Memory B cell (primary cell): ENCODE data around the gene PTRH1.
A peak's percentile ranks its signal among the peaks of the same experiment; 100 is the strongest.

ENCODE experiments used
- ATAC-seq: fragments of 150-1000 bp; cut with Tn5 transposase; 2 replicates; pipeline ENCODE4 v1.10.0; 2021; ENCODE audit warnings: low read depth, mild to moderate bottlenecking, moderate library complexity
- DNase-seq, 2 donors: peaks; one replicate each; pipeline ENCODE4 v3.0.0; 2022; ENCODE audit warnings: low spot score in 2 of 2
- H3K27ac Mint-ChIP-seq: one replicate; pipeline ENCODE4 v1.8.0; 2022; ENCODE audit warnings: mild to moderate bottlenecking, moderate library complexity, mixed read lengths
- H3K27me3 Mint-ChIP-seq: one replicate; pipeline ENCODE4 v1.8.0; 2022; ENCODE audit warnings: mixed read lengths
- H3K36me3 Mint-ChIP-seq: one replicate; pipeline ENCODE4 v1.8.0; 2022; ENCODE audit warnings: mild to moderate bottlenecking, mixed read lengths
- H3K4me1 Mint-ChIP-seq: one replicate; pipeline ENCODE4 v1.8.0; 2022; ENCODE audit warnings: mixed read lengths
- H3K4me3 Mint-ChIP-seq: one replicate; pipeline ENCODE4 v1.8.0; 2022; ENCODE audit warnings: mild to moderate bottlenecking, moderate library complexity, mixed read lengths
- H3K9me3 Mint-ChIP-seq: one replicate; pipeline ENCODE4 v1.8.0; 2022; ENCODE audit warnings: mixed read lengths

The PTRH1 gene

DNA sequence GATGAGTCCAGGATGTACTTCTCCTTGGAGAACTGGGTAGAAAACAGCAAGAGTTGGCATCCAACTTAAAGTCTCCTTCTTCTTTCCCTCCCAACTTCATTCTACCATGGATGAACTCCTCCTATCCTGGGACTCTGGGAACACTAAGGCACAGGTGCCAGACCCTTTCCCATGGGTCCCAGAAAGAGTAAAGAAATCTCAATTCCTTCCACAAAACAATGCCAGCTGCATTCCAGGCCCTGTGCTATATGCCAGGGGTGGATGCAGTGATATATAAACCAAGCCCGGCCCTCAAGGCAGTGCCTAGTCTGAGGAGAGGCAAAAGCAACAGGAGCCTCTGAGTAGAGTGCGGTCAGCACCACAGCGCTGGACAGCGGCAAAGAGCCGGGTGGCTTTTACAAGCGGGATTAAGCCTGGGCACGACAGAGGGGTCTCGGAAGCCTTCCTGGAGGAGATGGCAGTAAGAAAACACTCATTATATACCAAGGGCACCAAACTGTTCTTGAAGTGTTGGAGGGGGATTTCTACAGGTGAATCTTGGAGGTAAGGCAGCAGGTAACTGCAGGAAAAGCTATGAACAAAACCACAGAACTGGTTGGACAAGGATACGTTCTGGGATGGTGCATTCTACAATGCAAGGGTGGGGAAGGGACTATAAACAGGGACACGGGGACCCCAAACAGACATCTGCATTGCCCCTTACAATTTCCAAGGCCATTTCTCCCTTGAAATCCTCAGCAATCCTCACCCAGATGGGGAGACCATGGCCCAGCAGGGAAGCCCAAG lies 36.0 kb upstream of the PTRH1 start:
- DNase-seq, result no peak
- Mint-ChIP-seq H3K27me3 (no peaks in the 10 kb centered on the region), H3K9me3 (no peaks in the 10 kb centered on the region), H3K27ac (no peak overlapping the region), H3K36me3 (peaks cover 18% of the 10 kb centered on the region), H3K4me3 (no peak overlapping the region), H3K4me1 (peaks cover 6% of the 10 kb centered on the region)
- ATAC-seq, result no peak

DNA sequence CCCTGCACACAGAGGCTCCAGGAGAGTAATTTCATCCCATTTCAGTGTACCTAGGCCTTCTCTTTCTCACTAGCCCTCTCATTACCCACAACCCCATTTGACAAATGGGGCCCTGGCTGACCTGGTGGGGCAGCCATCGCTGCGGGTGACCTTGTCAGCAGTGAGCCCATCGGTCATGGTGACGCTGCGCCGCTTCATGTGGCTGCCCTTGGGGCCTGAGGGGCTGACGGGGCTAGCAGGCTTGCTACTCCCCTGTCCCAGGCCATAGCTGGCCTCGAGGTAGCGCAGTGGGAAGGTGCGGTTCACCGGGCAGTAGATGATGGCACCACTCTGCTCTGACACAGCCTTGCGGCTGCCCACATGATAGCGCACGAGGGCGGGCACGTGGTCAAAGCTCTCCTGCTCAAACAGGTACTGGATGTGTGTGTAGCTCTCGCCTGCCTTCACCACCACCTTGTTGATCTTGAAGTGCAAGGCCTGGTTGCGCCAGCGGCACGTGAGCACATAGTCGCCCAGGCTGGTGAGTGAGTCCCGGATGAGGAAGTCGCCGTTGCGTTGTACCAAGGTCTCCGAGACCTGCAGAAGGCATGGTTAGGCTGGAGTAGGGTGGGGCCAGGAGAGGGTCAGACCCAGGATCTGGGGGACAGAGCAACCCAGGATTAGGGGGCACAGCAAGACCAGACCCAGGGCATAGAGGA lies 33.8 kb upstream of the PTRH1 start:
- DNase-seq (no peak), ATAC-seq (no peak)
- Mint-ChIP-seq H3K36me3 (peaks cover 20% of the 10 kb centered on the region), H3K27ac (no peak overlapping the region), H3K9me3 (no peaks in the 10 kb centered on the region), H3K4me1 (peaks cover 6% of the 10 kb centered on the region), H3K4me3 (no peak overlapping the region), H3K27me3 (no peaks in the 10 kb centered on the region)

DNA sequence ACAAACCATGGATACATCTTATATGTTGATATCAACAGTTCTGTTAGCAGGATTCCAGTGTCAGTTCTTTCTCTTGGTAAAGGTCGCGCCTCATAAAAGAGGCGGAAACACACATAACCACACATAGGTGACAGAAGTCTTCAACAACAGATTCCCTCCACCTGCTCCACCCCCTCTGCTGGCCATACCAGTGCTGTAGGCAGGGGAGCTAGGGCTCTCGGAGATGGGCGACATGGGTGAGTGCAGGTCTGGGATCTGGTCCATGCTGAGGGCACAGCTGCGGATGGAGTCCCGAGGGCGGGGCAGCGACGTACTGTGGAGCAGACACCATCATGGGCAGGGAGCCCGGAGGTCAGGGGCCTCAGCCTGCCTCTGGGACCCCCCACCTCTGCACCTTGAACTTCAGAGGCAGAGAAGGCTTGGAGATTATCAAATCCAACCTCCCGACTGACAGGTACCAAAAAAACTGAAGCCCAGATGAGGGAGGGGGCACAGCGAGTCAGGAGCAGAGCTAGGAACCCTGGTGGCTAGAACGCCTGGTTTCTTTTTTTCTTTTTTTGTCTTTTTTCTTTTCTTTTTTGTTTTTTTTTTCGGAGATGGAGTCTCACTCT lies 31.6 kb upstream of the PTRH1 start:
- Mint-ChIP-seq H3K36me3 (peaks cover 18% of the 10 kb centered on the region), H3K27ac (peak overlapping the region; percentile 11), H3K27me3 (no peaks in the 10 kb centered on the region), H3K4me3 (no peak overlapping the region), H3K9me3 (no peaks in the 10 kb centered on the region), H3K4me1 (peaks cover 2% of the 10 kb centered on the region)
- ATAC-seq (no peak), DNase-seq (no peak)

DNA sequence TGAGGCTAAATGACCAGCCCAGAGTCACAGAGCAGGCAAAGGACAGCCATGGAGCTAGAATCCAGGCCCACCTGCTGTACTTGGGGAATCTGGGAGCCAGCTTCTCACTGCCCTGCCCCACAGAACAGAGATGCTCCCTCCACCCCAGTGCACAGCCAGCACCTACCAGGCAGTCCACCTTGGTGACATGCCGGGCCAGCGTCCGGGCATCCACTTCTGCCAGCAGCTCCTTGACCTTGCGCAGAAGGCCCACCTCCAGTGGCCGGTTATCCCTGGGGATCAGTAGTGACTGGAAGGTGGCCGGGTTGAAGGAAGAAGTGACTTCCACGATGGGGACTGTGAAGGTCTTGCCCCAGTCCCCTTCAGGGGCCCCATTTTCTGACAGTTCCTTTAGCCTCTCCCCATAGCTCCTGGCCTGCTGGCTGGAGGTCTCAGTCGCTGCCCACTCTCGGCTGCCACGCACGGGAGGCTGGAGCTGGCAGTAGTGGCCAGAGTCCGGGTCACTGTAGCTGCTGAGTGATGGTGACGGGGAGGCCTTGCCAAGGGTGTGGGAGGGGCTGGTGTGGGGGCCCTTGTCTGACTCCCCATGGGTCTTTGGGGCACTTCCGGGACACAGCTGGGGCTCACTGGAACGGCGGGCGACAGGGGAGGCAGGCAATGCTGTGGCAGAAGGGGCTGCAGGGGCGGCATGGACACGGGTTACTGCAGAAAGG lies 29.1 kb upstream of the PTRH1 start:
- ATAC-seq, result no peak
- H3K27me3 Mint-ChIP-seq, result no peaks in the 10 kb centered on the region
- H3K4me1 Mint-ChIP-seq, result no peaks in the 10 kb centered on the region
- no peak for DNase-seq
- peaks cover 18% of the 10 kb centered on the region for H3K36me3 Mint-ChIP-seq
- H3K4me3 Mint-ChIP-seq, result no peak overlapping the region
- H3K9me3 Mint-ChIP-seq, result no peaks in the 10 kb centered on the region
- peak overlapping the region; percentile 39 for H3K27ac Mint-ChIP-seq

DNA sequence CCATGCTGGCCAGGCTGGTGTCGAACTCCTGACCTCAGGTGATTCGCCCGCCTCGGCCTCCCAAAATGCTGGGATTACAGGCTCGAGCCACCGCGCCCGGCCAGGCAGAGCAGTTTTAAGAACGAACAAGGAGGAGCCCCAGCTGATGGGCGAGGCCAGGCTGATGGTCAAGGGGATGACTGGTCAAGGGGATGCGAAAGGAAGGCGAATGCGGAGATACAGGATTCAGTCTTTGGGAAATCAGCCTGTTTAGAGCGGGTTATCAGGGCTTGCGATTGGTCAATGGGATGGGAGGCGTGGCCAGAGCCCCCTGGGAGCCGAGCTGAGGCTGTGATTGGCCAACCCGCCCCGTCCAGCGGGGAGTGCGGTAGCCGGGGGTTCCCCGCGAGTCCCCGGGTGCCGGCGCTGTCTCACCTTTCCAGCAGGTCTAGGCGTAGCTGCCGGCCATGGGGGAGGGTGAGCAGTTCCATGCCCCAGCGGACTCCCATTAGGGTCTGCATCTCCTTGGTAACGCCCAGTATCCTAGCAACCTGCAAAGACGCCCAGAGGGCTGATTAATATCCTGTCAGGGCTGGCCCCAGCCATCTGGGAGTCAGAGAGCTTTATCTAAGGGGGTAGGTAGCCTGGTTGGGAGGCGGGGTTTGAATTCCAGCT lies 27.1 kb upstream of the PTRH1 start:
- Mint-ChIP-seq H3K36me3 (peaks cover 23% of the 10 kb centered on the region), H3K9me3 (no peaks in the 10 kb centered on the region), H3K27ac (peak overlapping the region; percentile 64), H3K4me1 (no peaks in the 10 kb centered on the region), H3K4me3 (no peak overlapping the region), H3K27me3 (no peaks in the 10 kb centered on the region)
- DNase-seq (no peak), ATAC-seq (no peak)

DNA sequence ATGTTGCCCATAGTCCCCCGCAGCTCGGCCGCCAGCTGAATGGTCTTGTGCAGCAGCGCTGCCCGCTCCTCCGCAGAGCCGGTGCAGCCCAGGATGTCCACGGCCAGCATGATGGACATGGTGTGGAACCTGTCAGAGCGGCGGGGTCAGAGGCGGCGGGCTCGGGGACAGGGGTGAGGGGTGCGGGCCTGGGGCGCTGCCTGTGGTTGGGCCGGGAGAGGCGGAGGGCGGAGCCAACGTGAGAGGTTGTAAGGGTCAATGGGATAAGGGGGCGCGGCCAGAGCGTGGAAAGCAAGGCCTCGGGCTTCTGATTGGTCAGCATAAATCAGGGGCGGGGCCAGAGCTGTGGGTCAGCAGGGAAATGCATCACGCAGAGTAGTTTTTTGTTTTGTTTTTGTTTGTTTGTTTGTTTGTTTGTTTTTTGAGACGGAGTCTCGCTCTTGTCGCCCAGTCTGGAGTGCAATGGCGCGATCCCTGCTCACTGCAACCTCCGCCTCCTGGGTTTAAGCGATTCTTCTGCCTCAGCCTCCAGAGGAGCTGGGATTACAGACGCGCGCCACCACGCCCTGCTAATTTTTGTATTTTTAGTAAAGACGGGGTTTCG lies 26.5 kb upstream of the PTRH1 start:
- Mint-ChIP-seq H3K4me1 (no peaks in the 10 kb centered on the region), H3K4me3 (no peak overlapping the region), H3K9me3 (no peaks in the 10 kb centered on the region), H3K27me3 (no peaks in the 10 kb centered on the region), H3K36me3 (peaks cover 24% of the 10 kb centered on the region), H3K27ac (peak overlapping the region; percentile 64)
- ATAC-seq, result no peak
- no peak for DNase-seq

DNA sequence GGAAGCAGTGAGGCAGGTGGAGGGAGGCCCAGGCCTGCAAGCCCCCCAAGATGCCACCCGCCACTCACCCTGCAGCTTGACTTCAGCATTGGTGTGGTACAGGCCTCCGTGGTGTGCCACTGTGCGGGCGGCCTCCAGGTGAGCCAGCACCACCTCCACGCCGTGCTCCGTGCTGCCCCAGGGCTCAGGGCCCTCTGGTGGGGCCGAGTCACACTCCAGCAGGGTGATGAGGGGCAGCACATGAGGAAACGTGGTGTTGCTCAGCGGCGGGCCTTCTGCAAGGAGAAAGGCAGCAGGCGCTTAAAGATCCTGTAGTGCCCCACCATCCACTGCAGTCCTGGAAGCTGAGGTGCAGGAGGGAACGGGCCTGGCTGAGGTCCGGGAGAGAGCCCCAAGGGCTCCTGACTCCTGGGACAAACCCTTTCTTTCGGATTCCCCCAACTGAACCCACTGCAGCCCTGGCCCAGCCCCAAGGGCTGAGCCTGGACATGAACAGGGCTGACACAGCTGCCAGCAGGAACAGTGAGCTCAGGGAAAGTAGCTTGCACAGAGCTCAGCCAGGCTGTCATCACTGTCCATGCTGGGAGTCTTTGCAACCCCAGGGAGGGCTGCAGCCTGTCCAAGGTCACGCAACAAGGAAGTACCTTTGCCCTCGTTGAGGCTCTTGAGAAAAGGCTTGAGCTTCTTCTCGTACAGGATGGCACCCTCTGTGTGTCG lies 24.3 kb upstream of the PTRH1 start:
- Mint-ChIP-seq H3K9me3 (no peaks in the 10 kb centered on the region), H3K36me3 (peaks cover 25% of the 10 kb centered on the region), H3K4me3 (no peak overlapping the region), H3K27me3 (no peaks in the 10 kb centered on the region), H3K27ac (peak overlapping the region; percentile 84), H3K4me1 (no peaks in the 10 kb centered on the region)
- ATAC-seq (no peak), DNase-seq (no peak)

DNA sequence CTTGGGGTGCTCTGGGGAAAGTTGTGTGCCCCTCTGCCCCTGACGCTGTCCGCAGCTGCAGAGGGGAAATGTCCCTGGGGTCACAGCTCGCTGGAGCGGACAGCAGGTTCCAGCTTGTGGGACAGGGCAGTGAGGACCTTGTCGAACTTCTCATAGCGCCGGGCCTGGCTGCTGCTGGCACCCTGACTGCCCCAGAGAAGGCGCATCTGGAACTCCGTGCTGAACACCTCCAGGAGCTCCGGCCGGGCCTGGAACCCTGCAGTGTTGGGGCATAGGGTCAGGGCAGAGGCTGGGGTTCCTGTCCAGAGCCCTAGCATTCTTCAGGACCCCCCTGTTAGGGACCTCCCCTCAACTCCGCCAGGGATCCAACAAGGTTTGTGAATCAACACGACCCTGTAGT lies 23.2 kb upstream of the PTRH1 start:
- Mint-ChIP-seq H3K27ac (peak overlapping the region; percentile 97), H3K27me3 (no peaks in the 10 kb centered on the region), H3K4me3 (no peak overlapping the region), H3K9me3 (no peaks in the 10 kb centered on the region), H3K36me3 (peaks cover 25% of the 10 kb centered on the region), H3K4me1 (peaks cover 2% of the 10 kb centered on the region)
- ATAC-seq, result no peak
- no peak for DNase-seq

DNA sequence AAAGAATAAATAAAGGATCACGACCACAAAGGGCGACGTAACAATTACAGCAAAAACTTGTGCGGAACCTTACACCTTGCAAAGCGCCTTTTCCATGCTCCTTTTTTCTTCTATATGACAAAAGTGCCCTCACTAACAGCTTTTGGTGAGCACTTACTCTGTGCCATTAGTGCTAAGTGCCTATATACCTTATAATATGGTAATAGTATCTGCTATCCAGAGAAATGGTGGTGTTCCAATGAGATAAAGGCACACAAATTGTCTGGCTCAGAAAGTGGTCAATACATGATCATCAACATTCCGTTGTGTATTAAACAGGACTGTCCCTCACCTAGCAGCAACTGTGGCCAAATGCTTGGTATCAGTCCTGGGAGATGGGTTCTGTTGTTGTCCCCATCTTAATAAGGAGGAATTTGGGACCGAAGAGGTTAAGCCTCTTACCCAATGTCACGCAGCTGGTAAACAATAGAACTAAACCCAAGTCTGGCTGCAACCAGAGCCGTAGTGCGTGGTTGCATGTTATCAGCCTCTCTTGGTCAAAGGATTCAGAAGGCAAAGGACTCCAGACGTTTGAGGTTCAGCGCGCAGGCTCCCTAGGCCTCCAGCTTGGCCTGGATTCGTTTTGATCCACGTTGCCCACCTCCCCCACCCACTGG lies 20.2 kb upstream of the PTRH1 start:
- DNase-seq (no peak), ATAC-seq (no peak)
- no peaks in the 10 kb centered on the region for H3K27me3 Mint-ChIP-seq
- H3K4me3 Mint-ChIP-seq, result peak overlapping the region; percentile 85
- H3K9me3 Mint-ChIP-seq, result no peaks in the 10 kb centered on the region
- peak overlapping the region; percentile 97 for H3K27ac Mint-ChIP-seq
- H3K4me1 Mint-ChIP-seq, result peaks cover 3% of the 10 kb centered on the region
- peaks cover 17% of the 10 kb centered on the region for H3K36me3 Mint-ChIP-seq

DNA sequence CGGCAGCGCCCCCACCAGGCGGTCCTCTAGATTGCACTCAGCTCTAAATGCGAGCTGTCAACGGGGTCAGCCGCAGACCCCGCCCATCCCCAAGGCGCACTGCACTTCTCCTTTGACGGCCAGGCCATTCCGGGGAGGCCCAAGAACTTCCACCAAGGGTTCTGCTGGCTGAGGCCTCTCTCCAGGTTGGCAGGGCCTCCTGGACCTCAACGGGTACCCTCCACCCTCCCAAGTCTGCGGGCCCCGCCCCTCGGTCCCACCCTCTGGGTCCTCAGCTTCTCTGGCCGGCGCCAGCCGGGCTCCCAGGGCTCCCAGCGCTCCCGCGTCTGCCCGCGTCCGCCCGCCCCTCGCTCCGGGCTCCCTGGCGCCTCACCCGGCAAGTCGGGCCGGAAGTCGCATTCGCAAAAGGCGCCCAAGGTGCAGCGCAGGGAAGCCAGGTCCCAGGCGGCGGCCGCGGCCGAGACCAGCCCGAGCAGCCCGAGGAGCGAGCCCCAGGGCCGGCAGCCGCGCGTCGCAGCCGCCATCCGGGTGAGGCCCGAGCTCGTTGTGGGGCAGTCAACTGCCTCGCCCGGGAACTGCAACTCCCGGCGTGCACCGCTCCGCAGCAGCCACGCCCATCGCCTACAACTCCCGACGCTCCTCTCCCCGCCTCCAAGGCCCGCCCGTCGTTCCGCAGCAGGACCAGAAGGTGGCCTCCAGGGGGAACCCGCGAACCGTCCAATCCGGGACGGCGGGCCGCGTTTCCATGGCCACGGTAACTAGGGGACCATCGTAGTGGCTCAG lies 19.5 kb upstream of the PTRH1 start, which contains the start of gene TOR2A:
TOR2A (minus strand) TSS at position 548 of the 783 bp plus-strand sequence; CDS start at position 524, 24 bp downstream.
- no peaks in the 10 kb centered on the region for H3K27me3 Mint-ChIP-seq
- H3K4me3 Mint-ChIP-seq, result peak within 1 kb of the TSS; percentile 85
- H3K9me3 Mint-ChIP-seq, result no peaks in the 10 kb centered on the region
- H3K36me3 Mint-ChIP-seq, result peaks cover 19% of the 10 kb centered on the region
- H3K4me1 Mint-ChIP-seq, result peaks cover 3% of the 10 kb centered on the region
- peak; percentile 89 for ATAC-seq
- H3K27ac Mint-ChIP-seq, result peak within 1 kb of the TSS; percentile 97
- peak; percentile 99 for DNase-seq

DNA sequence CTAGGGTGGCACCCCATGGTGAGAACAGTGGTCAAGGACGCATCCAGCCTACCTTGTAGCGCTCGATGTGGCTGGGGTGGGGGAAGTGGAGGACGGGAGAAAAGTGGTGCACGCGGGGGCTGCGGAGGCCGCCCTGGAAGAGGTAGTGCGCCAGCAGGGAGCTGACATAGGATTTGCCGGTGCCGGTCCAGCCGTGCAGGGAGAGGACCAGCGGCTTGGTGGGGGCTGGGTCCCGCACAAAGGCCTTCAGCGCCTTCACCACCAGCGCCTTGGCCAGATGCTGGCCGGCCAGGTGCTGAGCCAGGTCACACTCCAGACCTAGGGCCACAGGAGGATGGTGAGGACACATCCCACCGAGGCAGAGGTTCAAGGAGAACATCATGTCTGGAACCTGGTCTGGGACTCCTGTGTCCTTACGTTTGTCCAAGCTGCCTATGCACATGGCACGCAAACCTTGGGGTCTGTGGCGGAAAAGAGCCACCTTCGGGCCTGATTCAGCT lies 18.8 kb upstream of the PTRH1 start:
- no peaks in the 10 kb centered on the region for H3K9me3 Mint-ChIP-seq
- DNase-seq, result no peak
- H3K27ac Mint-ChIP-seq, result peak overlapping the region; percentile 69
- ATAC-seq, result no peak
- peak overlapping the region; percentile 85 for H3K4me3 Mint-ChIP-seq
- H3K4me1 Mint-ChIP-seq, result peaks cover 3% of the 10 kb centered on the region
- H3K36me3 Mint-ChIP-seq, result peaks cover 18% of the 10 kb centered on the region
- H3K27me3 Mint-ChIP-seq, result no peaks in the 10 kb centered on the region

DNA sequence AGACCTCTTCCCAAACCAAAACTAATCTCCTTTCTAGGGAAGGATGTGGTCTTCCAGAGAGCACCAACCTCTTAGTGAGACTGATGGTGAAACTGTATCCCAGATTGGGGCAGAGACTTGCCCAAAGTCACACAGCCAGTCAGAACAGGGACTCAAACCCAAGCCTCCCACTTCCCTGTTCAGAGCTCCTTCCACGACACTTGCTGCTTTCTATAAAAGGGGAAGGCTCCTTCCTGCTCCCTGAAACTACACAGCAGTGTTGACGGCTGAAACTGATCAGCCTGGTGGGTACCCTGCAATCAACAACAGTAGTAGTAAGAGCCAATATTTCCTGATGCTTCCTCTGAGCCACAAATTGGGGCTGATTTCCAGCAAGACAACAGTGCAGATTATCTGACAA lies 18.2 kb upstream of the PTRH1 start:
- ATAC-seq, result no peak
- H3K36me3 Mint-ChIP-seq, result peaks cover 14% of the 10 kb centered on the region
- H3K9me3 Mint-ChIP-seq, result no peaks in the 10 kb centered on the region
- no peak for DNase-seq
- H3K4me3 Mint-ChIP-seq, result peak overlapping the region; percentile 37
- peaks cover 3% of the 10 kb centered on the region for H3K4me1 Mint-ChIP-seq
- H3K27me3 Mint-ChIP-seq, result no peaks in the 10 kb centered on the region
- H3K27ac Mint-ChIP-seq, result peak overlapping the region; percentile 69
